Mesendoderm (in vitro differentiated cells): ENCODE measurements around the gene ADAMTS7.
"Not testable (repeated sequence)": the region's sequence is repeated elsewhere in the genome, so short reads cannot be mapped to it uniquely, and the experiment has no call there.

ENCODE experiments used
- DNase-seq: peaks from one replicate; pipeline ENCODE4 v3.0.0; 2013
- H2AK5ac ChIP-seq: 2 replicates; pipeline ENCODE4 v1.6.1; 2013; ENCODE audit warnings: low read length, inconsistent platforms
- H2BK120ac ChIP-seq: 2 replicates; pipeline ENCODE4 v1.6.1; 2013; ENCODE audit warnings: low read depth, mild to moderate bottlenecking, low read length, moderate library complexity, mixed read lengths
- H2BK15ac ChIP-seq: replicated peaks from 2 replicates; pipeline ENCODE4 v1.6.1; 2013; ENCODE audit warnings: low read depth, mild to moderate bottlenecking, moderate library complexity
- H2BK5ac ChIP-seq: 2 replicates; pipeline ENCODE4 v1.6.1; 2013; ENCODE audit warnings: low read length, inconsistent platforms
- H3K18ac ChIP-seq: 2 replicates; pipeline ENCODE4 v1.6.1; 2013; ENCODE audit warnings: mild to moderate bottlenecking, low read length, mixed read lengths
- H3K23ac ChIP-seq: one replicate; pipeline ENCODE4 v1.6.1; 2013; ENCODE audit warnings: low read length
- H3K27ac ChIP-seq: 2 replicates; pipeline ENCODE4 v1.5.1; 2013; ENCODE audit warnings: low read depth, mild to moderate bottlenecking, inconsistent platforms, low read length, moderate library complexity
- H3K27me3 ChIP-seq: 2 replicates; pipeline ENCODE4 v1.6.1; 2013; ENCODE audit warnings: low read length, control low read depth, mild to moderate bottlenecking, inconsistent platforms; ENCODE audit not compliant: insufficient read depth, poor library complexity
- H3K36me3 ChIP-seq: 2 replicates; pipeline ENCODE4 v1.6.1; 2013; ENCODE audit warnings: low read length, inconsistent platforms; ENCODE audit not compliant: control insufficient read depth, insufficient read depth
- H3K4ac ChIP-seq: one replicate; pipeline ENCODE4 v1.6.1; 2013; ENCODE audit warnings: low read depth, mild to moderate bottlenecking, low read length, moderate library complexity
- H3K4me1 ChIP-seq: 2 replicates; pipeline ENCODE4 v1.6.1; 2013; ENCODE audit warnings: low read depth, low read length, inconsistent platforms; ENCODE audit not compliant: control insufficient read depth
- H3K4me2 ChIP-seq: 2 replicates; pipeline ENCODE4 v1.6.1; 2013; ENCODE audit warnings: low read length
- H3K4me3 ChIP-seq: 2 replicates; pipeline ENCODE4 v1.5.1; 2013; ENCODE audit warnings: mild to moderate bottlenecking, low read length
- H3K56ac ChIP-seq: one replicate; pipeline ENCODE4 v1.6.1; 2013; ENCODE audit warnings: low read length
- H3K79me1 ChIP-seq: 2 replicates; pipeline ENCODE4 v1.6.1; 2013; ENCODE audit warnings: low read length, inconsistent platforms
- H3K79me2 ChIP-seq: 2 replicates; pipeline ENCODE4 v1.6.1; 2013; ENCODE audit warnings: mild to moderate bottlenecking, low read length; ENCODE audit not compliant: control insufficient read depth, insufficient read depth
- H3K9ac ChIP-seq: 2 replicates; pipeline ENCODE4 v1.6.1; 2013; ENCODE audit warnings: low read length, inconsistent platforms
- H4K5ac ChIP-seq: one replicate; pipeline ENCODE4 v1.6.1; 2013; ENCODE audit warnings: low read length
- H4K8ac ChIP-seq: one replicate; pipeline ENCODE4 v1.6.1; 2013; ENCODE audit warnings: low read depth, mild to moderate bottlenecking, control low read depth, low read length, moderate library complexity
- WGBS: extraction: QIAGEN DNeasy Blood & Tissue Kit; methylation state at CpG from one replicate; pipeline ENCODE4 v1.1.7; 2013; ENCODE audit warnings: low lambda C conversion rate, missing lambda C conversion rate; ENCODE audit not compliant: insufficient coverage; ENCODE audit errors: extremely low coverage; 5-methylcytosine and 5-hydroxymethylcytosine counted together

ADAMTS7 gene

DNA sequence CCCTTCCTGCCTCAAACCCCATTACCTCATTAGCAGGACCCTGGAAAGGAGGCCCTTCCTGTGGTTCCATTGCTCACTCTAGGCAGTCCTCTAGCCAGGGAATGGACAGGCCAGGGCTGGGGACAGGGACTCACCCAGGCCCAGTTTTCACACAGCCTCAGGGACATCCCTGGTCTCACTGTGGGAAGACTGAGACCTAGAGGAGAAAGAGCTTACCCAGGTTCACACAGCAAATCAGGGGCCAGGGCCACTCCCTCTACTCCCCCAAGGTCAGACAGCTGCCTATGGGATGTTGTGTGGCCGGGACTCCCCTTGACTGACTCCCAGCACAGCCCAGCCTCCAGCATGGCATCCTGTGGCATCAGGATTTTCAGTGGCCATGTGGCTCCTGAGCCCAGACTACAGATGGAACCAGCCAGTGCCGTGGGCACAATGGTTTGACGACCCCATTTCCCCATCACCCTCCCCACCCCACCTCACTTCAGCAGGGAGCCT is 49.3 kb downstream of the ADAMTS7 start:
- no peak overlapping the region for H3K9ac ChIP-seq
- no peaks in the 10 kb centered on the region for H3K4me1 ChIP-seq
- no peaks in the 10 kb centered on the region for H3K36me3 ChIP-seq
- no peak overlapping the region for H3K4me2 ChIP-seq
- no peak overlapping the region for H3K27ac ChIP-seq
- DNase-seq = no peak
- no peak overlapping the region for H4K5ac ChIP-seq
- WGBS = no CpG with 5 or more reads among the region's 3 CpGs
- H3K56ac ChIP-seq = no peak overlapping the region
- H3K79me2 ChIP-seq = no peaks in the 10 kb centered on the region
- no peak overlapping the region for H2BK15ac ChIP-seq
- no peak overlapping the region for H2AK5ac ChIP-seq
- no peaks in the 10 kb centered on the region for H3K79me1 ChIP-seq
- no peak overlapping the region for H2BK5ac ChIP-seq
- no peak overlapping the region for H3K4ac ChIP-seq
- no peak overlapping the region for H3K18ac ChIP-seq
- H3K4me3 ChIP-seq = no peak overlapping the region
- H2BK120ac ChIP-seq = no peak overlapping the region
- no peaks in the 10 kb centered on the region for H3K27me3 ChIP-seq
- no peak overlapping the region for H3K23ac ChIP-seq
- H4K8ac ChIP-seq = no peak overlapping the region

- not testable (repeated sequence) for H2BK120ac ChIP-seq, H3K27me3 ChIP-seq, H4K8ac ChIP-seq, DNase-seq, H3K4me3 ChIP-seq, H3K4ac ChIP-seq, H2BK5ac ChIP-seq, H3K79me2 ChIP-seq, H3K27ac ChIP-seq, H3K9ac ChIP-seq, H2BK15ac ChIP-seq, H4K5ac ChIP-seq, H3K79me1 ChIP-seq, H3K4me2 ChIP-seq, H3K56ac ChIP-seq, H3K23ac ChIP-seq, H3K36me3 ChIP-seq, H3K18ac ChIP-seq, H3K4me1 ChIP-seq, H2AK5ac ChIP-seq
- WGBS = no CpG with 5 or more reads among the region's 9 CpGs
These were observed 49.8 kb downstream of the ADAMTS7 start for GRCh38 chr15:78761475-78761874.

GRCh38 chr15:78761020-78761419 is 50.2 kb downstream of the ADAMTS7 start:
- Histone ChIP-seq H4K5ac (no peak overlapping the region), H4K8ac (no peak overlapping the region), H3K4ac (no peak overlapping the region), H3K23ac (no peak overlapping the region), H3K27ac (no peak overlapping the region), H3K4me1 (no peaks in the 10 kb centered on the region), H2BK5ac (no peak overlapping the region), H3K79me2 (no peaks in the 10 kb centered on the region), H3K27me3 (no peaks in the 10 kb centered on the region), H3K79me1 (no peaks in the 10 kb centered on the region), H3K4me2 (no peak overlapping the region), H3K18ac (no peak overlapping the region), H2AK5ac (no peak overlapping the region), H3K9ac (no peak overlapping the region), H3K56ac (no peak overlapping the region), H3K36me3 (no peaks in the 10 kb centered on the region), H2BK120ac (no peak overlapping the region), H2BK15ac (no peak overlapping the region), H3K4me3 (no peak overlapping the region)
- no peak for DNase-seq
- WGBS = no CpG with 5 or more reads among the region's 8 CpGs

- not testable (repeated sequence) for H3K36me3 ChIP-seq, H4K8ac ChIP-seq
- no CpG with 5 or more reads among the region's 13 CpGs for WGBS
These were observed 51.0 kb downstream of the ADAMTS7 start for GRCh38 chr15:78760091-78760882.

DNA sequence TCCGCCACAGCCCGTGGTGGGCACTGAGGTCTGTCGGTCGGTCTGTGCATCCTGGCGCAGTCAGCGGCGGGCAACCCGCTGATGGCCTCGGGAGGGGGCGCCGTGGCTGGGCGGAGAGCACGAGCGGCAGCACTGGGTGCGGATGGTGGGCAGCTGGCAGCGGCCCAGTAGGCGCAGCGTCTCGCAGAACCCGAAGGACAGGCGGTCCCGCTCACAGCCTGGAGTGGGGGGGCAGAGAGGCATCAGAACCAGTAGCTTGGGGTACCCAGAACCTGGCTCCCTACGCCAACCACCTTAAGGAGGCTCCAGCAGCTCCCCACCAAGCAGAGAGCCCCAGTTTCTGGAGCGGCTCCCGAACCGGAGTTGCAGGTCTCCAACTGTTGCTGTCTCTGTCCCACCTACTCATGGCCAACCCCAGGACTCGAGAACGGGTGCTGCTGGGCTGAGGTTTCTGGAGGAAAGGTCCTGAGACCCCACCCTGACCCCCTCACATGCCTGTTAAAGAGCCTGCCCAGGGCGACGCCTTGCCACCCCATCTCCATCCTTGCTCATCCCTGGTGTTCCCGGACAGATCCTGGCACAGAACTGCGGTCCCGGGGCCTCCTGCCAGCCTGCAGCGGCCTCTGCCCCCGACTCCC is 51.8 kb downstream of the ADAMTS7 start:
- not testable (repeated sequence) for H3K9ac ChIP-seq, DNase-seq, H2AK5ac ChIP-seq, H2BK5ac ChIP-seq, H2BK15ac ChIP-seq, H3K4me2 ChIP-seq, H3K27ac ChIP-seq, H3K79me1 ChIP-seq, H4K8ac ChIP-seq, H3K4me3 ChIP-seq, H3K27me3 ChIP-seq, H3K79me2 ChIP-seq, H3K4me1 ChIP-seq, H3K36me3 ChIP-seq, H3K4ac ChIP-seq, H3K56ac ChIP-seq, H3K18ac ChIP-seq, H4K5ac ChIP-seq, H2BK120ac ChIP-seq, H3K23ac ChIP-seq
- WGBS = no CpG with 5 or more reads among the region's 35 CpGs

More at GRCh38 chr15:78760091-78760882, 51.0 kb downstream of the ADAMTS7 start:
- not testable (repeated sequence) for H3K9ac ChIP-seq, H3K4ac ChIP-seq, H3K27me3 ChIP-seq, H3K27ac ChIP-seq, H4K5ac ChIP-seq, H2BK120ac ChIP-seq, H3K56ac ChIP-seq, H2AK5ac ChIP-seq, H2BK5ac ChIP-seq, H3K4me1 ChIP-seq, H3K18ac ChIP-seq, H2BK15ac ChIP-seq, DNase-seq, H3K4me3 ChIP-seq, H3K23ac ChIP-seq, H3K4me2 ChIP-seq, H3K79me1 ChIP-seq, H3K79me2 ChIP-seq
